ENCODE measurements around the gene EDIL3. TPM values are rescaled to one million over a fixed set of nuclear protein-coding genes. Genes with fewer than 3 reads are reported as not detected.

Gene EDIL3
- polyA plus RNA-seq, 1 donor (not counting 4 experiments of a cell fraction or from before 2014, with no cell fraction given): 0.34 TPM

DNA sequence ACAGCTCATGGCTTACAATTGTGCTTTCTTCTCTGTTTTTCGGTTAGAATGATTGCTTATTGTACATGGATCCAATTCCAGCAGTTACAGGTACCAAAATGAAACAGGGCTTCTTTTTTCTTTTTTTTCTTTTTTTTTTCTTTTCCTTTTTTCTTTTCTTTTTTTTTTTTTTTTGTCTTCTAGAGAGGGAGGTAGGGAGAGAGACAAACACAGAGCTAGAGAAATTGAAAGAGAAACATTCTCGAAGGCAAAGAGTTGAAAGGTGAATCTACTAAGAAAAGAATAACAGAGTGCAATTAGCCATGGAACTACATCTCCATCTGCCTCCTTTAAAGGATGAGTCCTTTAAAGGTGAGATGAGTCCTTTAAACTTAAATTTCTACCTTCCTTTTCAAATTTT lies 1.0 kb upstream of the EDIL3 start:
- no peak for TF ChIP-seq EZH2 (IDR thresholded peaks at IDR 0.05; ENCODE audit: low read length)
- TF ChIP-seq, protein P1, sequence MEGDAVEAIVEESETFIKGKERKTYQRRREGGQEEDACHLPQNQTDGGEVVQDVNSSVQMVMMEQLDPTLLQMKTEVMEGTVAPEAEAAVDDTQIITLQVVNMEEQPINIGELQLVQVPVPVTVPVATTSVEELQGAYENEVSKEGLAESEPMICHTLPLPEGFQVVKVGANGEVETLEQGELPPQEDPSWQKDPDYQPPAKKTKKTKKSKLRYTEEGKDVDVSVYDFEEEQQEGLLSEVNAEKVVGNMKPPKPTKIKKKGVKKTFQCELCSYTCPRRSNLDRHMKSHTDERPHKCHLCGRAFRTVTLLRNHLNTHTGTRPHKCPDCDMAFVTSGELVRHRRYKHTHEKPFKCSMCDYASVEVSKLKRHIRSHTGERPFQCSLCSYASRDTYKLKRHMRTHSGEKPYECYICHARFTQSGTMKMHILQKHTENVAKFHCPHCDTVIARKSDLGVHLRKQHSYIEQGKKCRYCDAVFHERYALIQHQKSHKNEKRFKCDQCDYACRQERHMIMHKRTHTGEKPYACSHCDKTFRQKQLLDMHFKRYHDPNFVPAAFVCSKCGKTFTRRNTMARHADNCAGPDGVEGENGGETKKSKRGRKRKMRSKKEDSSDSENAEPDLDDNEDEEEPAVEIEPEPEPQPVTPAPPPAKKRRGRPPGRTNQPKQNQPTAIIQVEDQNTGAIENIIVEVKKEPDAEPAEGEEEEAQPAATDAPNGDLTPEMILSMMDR (optimal IDR thresholded peaks at IDR 0.05 in 1 of 3, IDR thresholded peaks at IDR 0.05 in 1 of 3, conservative IDR thresholded peaks at IDR 0.05 in 1 of 3; ENCODE audit: extremely low read depth in 1 of 3, insufficient read depth in 2 of 3, low read length in 3 of 3): no peak
- H3K4me2 ChIP-seq (ENCODE audit: control insufficient read depth, extremely low read depth, insufficient read depth, low read depth, low read length): no peak overlapping the region

DNA sequence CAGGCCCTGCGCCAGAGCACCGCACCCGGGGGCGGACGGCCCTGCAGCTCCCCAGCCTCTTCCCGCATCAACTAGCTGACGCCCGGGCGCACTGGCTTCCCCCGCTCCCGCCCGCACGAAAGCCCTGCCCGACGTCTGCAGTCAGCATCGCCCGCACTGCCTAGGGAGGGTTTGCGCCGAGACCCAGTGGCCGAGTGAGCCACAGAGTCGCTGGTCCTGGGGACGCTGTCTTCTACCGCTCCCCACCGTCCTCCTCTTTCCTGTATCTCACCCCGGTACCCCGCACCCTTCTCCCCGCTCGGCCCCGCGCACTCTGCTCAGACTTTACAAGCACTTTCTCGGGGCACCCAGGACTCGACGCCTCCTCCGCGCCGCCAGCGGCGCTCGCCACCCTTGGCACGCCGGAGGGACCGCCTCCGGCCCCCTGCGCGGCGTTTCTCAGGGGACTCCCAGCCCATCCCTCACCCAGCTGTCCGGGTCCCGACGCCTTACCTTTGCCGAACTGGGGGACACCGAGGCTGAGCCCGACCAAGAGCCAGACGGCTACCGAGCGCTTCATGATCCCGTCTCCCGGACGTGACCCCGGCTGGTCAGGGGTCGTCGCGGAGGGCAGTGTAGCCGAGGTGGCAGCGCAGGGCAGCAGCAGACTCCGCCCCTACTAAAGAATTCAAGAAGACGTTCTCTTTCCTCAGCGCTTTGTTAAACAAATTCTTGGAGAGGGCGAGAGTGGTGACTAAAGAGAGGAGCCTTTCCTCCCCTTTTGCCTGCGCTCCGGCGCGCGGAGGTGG lies 670 bp downstream of the EDIL3 start:
- Histone ChIP-seq H3K9me1 (ENCODE audit: control insufficient read depth, extremely low read depth, insufficient read depth, low read length) (no peaks in the 10 kb centered on the region), H2AFZ (ENCODE audit: control insufficient read depth, low read length) (peak overlapping the region; percentile 78), H3K27ac (ENCODE audit: control insufficient read depth, insufficient read depth, low read length) (no peak overlapping the region), H3K36me3 (ENCODE audit: control insufficient read depth in 2 of 2, extremely low read depth in 1 of 2, insufficient read depth in 2 of 2, low read length in 2 of 2) (no peaks in the 10 kb centered on the region), H3K9me3 (ENCODE audit: control insufficient read depth, low read depth, low read length) (no peaks in the 10 kb centered on the region), H3K27me3 (ENCODE audit: control insufficient read depth, extremely low read depth, insufficient read depth, low read length) (peaks cover 34% of the 10 kb centered on the region), H3K4me3 (ENCODE audit: control insufficient read depth in 2 of 3, extremely low read depth in 1 of 3, insufficient read depth in 2 of 3, low read depth in 1 of 3, low read length in 3 of 3) (peak overlapping the region; percentile 31 to 48 (median 41)), H4K20me1 (ENCODE audit: control insufficient read depth, extremely low read depth, insufficient read depth, low read length) (no peaks in the 10 kb centered on the region), H3K9ac (ENCODE audit: control insufficient read depth, extremely low read depth, insufficient read depth, low read length) (peak overlapping the region; percentile 13), H3K4me1 (ENCODE audit: control insufficient read depth, extremely low read depth, insufficient read depth, low read length) (peaks cover 20% of the 10 kb centered on the region), H3K4me2 (ENCODE audit: control insufficient read depth, extremely low read depth, insufficient read depth, low read depth, low read length) (peak overlapping the region; percentile 93), H3K79me2 (ENCODE audit: control insufficient read depth, insufficient read depth, low read length) (no peaks in the 10 kb centered on the region)
- FAIRE-seq (no peak), DNase-seq (ENCODE audit: low read depth, low spot score) (no peak)
- dilution Hi-C loops (cut with MboI; ENCODE audit: extremely low pct_ligation_motif_present, low sequenced_read_pairs): no loop called here
- TF ChIP-seq EZH2 (IDR thresholded peaks at IDR 0.05; ENCODE audit: low read length): peak; percentile 93
- TF ChIP-seq, protein P1 (optimal IDR thresholded peaks at IDR 0.05 in 1 of 3, IDR thresholded peaks at IDR 0.05 in 1 of 3, conservative IDR thresholded peaks at IDR 0.05 in 1 of 3; ENCODE audit: extremely low read depth in 1 of 3, insufficient read depth in 2 of 3, low read length in 3 of 3): no peak

More for the DNA sequence above, 1.0 kb upstream of the EDIL3 start:
- dilution Hi-C loops (cut with MboI; ENCODE audit: extremely low pct_ligation_motif_present, low sequenced_read_pairs): no loop called here
- Histone ChIP-seq H3K27me3 (ENCODE audit: control insufficient read depth, extremely low read depth, insufficient read depth, low read length) (peaks cover 34% of the 10 kb centered on the region), H3K9me3 (ENCODE audit: control insufficient read depth, low read depth, low read length) (no peaks in the 10 kb centered on the region), H3K9me1 (ENCODE audit: control insufficient read depth, extremely low read depth, insufficient read depth, low read length) (no peaks in the 10 kb centered on the region), H4K20me1 (ENCODE audit: control insufficient read depth, extremely low read depth, insufficient read depth, low read length) (no peaks in the 10 kb centered on the region), H3K79me2 (ENCODE audit: control insufficient read depth, insufficient read depth, low read length) (no peaks in the 10 kb centered on the region), H3K9ac (ENCODE audit: control insufficient read depth, extremely low read depth, insufficient read depth, low read length) (no peak overlapping the region), H3K27ac (ENCODE audit: control insufficient read depth, insufficient read depth, low read length) (no peak overlapping the region), H3K36me3 (ENCODE audit: control insufficient read depth in 2 of 2, extremely low read depth in 1 of 2, insufficient read depth in 2 of 2, low read length in 2 of 2) (no peaks in the 10 kb centered on the region), H3K4me1 (ENCODE audit: control insufficient read depth, extremely low read depth, insufficient read depth, low read length) (peaks cover 20% of the 10 kb centered on the region), H3K4me3 (ENCODE audit: control insufficient read depth in 2 of 3, extremely low read depth in 1 of 3, insufficient read depth in 2 of 3, low read depth in 1 of 3, low read length in 3 of 3) (no peak overlapping the region), H2AFZ (ENCODE audit: control insufficient read depth, low read length) (no peak overlapping the region)
- FAIRE-seq: no peak
- no peak for DNase-seq (ENCODE audit: low read depth, low spot score)

Data from keratinocyte (primary cell).